ENCODE data around the gene ZNF543. TPM values are rescaled to one million over a fixed set of nuclear protein-coding genes. Genes with fewer than 3 reads are reported as not detected.

Gene ZNF543
- total RNA-seq, 1 donor from 2014 or later = 2.2 TPM

DNA sequence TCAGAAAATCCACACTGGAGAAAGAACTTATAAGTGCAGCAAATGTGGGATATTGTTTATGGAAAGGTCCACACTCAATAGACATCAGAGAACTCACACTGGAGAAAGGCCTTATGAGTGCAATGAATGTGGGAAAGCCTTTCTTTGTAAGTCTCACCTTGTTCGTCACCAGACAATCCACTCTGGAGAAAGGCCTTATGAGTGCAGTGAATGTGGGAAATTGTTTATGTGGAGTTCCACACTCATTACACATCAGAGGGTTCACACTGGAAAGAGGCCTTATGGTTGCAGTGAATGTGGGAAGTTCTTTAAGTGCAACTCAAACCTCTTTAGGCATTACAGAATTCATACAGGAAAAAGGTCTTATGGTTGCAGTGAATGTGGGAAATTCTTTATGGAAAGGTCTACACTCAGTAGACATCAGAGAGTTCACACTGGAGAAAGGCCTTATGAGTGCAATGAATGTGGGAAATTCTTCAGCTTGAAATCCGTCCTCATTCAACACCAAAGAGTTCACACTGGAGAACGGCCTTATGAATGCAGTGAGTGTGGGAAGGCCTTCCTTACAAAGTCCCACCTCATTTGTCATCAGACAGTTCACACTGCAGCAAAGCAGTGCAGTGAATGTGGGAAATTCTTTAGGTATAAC lies 57.4 kb downstream of the ZNF543 start:
- ATAC-seq = no peak
- no peak for DNase-seq (ENCODE audit: low spot score)

Other genes with a start within 250 kb of the ZNF543 start
- gene USP29, start 200.5 kb upstream of the ZNF543 start, total RNA-seq = not detected
- gene ZIM3, start 175.3 kb upstream of the ZNF543 start, total RNA-seq = not detected
- not detected for gene DUXA, start 153.0 kb upstream of the ZNF543 start, total RNA-seq
- gene ZNF264, start 129.0 kb upstream of the ZNF543 start, total RNA-seq = 16.3 TPM
- gene AURKC, start 89.4 kb upstream of the ZNF543 start, total RNA-seq = 0.18 TPM
- gene ZNF805, start 79.8 kb upstream of the ZNF543 start, total RNA-seq = 4.5 TPM
- gene ZNF460, start 40.0 kb upstream of the ZNF543 start, total RNA-seq = 22.1 TPM
- gene ZNF304, start 30.8 kb downstream of the ZNF543 start, total RNA-seq = 2.6 TPM
- gene TRAPPC2B, start 43.1 kb downstream of the ZNF543 start, total RNA-seq = 1.2 TPM
- gene ZNF547, start 43.1 kb downstream of the ZNF543 start, total RNA-seq = 0.78 TPM
- 6.4 TPM for gene ZNF548, start 69.4 kb downstream of the ZNF543 start, total RNA-seq
- gene ZNF17, start 90.7 kb downstream of the ZNF543 start, total RNA-seq = 4.6 TPM
- gene ZNF749, start 114.9 kb downstream of the ZNF543 start, total RNA-seq = 3.1 TPM
- 0.43 TPM for gene VN1R1, start 136.7 kb downstream of the ZNF543 start, total RNA-seq
- gene ZNF772, start 157.1 kb downstream of the ZNF543 start, total RNA-seq = 3.6 TPM
- 3.5 TPM for gene ZNF419, start 167.3 kb downstream of the ZNF543 start, total RNA-seq
- gene ZNF773, start 179.5 kb downstream of the ZNF543 start, total RNA-seq = 2.3 TPM
- gene ZNF549, start 206.9 kb downstream of the ZNF543 start, total RNA-seq = 1.0 TPM
- gene ZNF550, start 239.4 kb downstream of the ZNF543 start, total RNA-seq = 2.4 TPM